HCT116 (cell line): ENCODE results near the gene NCOA1. TPM values are rescaled to one million over a fixed set of nuclear protein-coding genes. Genes with fewer than 3 reads are reported as not detected.

ENCODE experiments used
- ATAC-seq: fragments of 200-7000 bp; cut with Tn5 transposase; 2 replicates; pipeline ENCODE4 v1.9.1; 2020; ENCODE audit warnings: mild to moderate bottlenecking, moderate library complexity
- BruUV-seq: library from RNA; stranded (reverse); fragments of 400-500 nt; replicated peaks from 2 replicates; lab custom pipeline; 2021; lab: Mats Ljungman, UMichigan
- CTCF ChIA-PET: fragments of 300-600 bp; sonication (Branson Sonifier 250); formaldehyde crosslinking; loops from one replicate; lab custom pipeline; 2021; ENCODE audit warnings: antibody characterized with exemption; lab: Charles Lee
- POLR2A ChIA-PET: fragments of 300-600, 350-600 bp; sonication (Branson Sonifier 250); formaldehyde crosslinking; loops from one replicate; lab custom pipeline; 2021; ENCODE audit warnings: antibody characterized with exemption; lab: Charles Lee
- RAD21 ChIA-PET, 2 experiments: fragments of 300-600 bp; sonication (Branson Sonifier 250); formaldehyde crosslinking; loops; one replicate each; lab custom pipeline; 2023; ENCODE audit warnings: low total read pairs in 2 of 2; ENCODE audit not compliant: uncharacterized antibody in 2 of 2, unreplicated experiment in 2 of 2, low non-redundant PET in 1 of 2; lab: Charles Lee
- DNase-seq: peaks from one replicate; pipeline ENCODE4 v3.0.0-alpha.2; 2010; ENCODE audit warnings: low read depth, low spot score
- H2AFZ ChIP-seq: fragments of 200-600 bp; shearing (Covaris generic), sonication (generic); 2 replicates; pipeline ENCODE4 v1.6.1; 2017; ENCODE audit warnings: low read depth, mixed run types, mixed read lengths, antibody characterized with exemption, low read length; ENCODE audit not compliant: poor library complexity, severe bottlenecking
- H3K27ac ChIP-seq: 2 replicates; pipeline ENCODE4 v1.5.1; 2012; ENCODE audit warnings: low read depth, low read length
- H3K27me3 ChIP-seq: fragments of 200-600 bp; sonication (generic); 2 replicates; pipeline ENCODE4 v1.6.1; 2016; ENCODE audit warnings: mixed run types, low read length, mixed read lengths; ENCODE audit not compliant: insufficient read depth
- H3K36me3 ChIP-seq, 2 experiments: fragments of 200-500 bp in 1 of 2; fragments of 200-600 bp in 1 of 2; sonication (Bioruptor generic) in 1 of 2; sonication (generic) in 1 of 2; 2 replicates each; pipeline versions ENCODE4 v1.5.1 to v1.6.1; 2014 to 2016; ENCODE audit warnings: low read length in 2 of 2, inconsistent platforms in 1 of 2, mixed read lengths in 1 of 2, mixed run types in 1 of 2; ENCODE audit not compliant: insufficient read depth in 2 of 2, control insufficient read depth in 1 of 2
- H3K4me1 ChIP-seq, 2 experiments: fragments of 200-600 bp in 1 of 2; sonication (generic) in 1 of 2; 2 replicates each; pipeline versions ENCODE4 v1.5.1 to v1.6.1; 2012 to 2017; ENCODE audit warnings: low read length in 2 of 2, inconsistent platforms in 1 of 2, mild to moderate bottlenecking in 1 of 2, mixed read lengths in 1 of 2, mixed run types in 1 of 2, moderate library complexity in 1 of 2; ENCODE audit not compliant: insufficient read depth in 2 of 2, control insufficient read depth in 1 of 2
- H3K4me2 ChIP-seq: fragments of 200-600 bp; sonication (generic); 2 replicates; pipeline ENCODE4 v1.6.1; 2017; ENCODE audit warnings: mixed run types, low read length, mixed read lengths
- H3K4me3 ChIP-seq, 2 experiments: fragments of 200-600 bp in 1 of 2; sonication (generic) in 1 of 2; replicated peaks in 1 of 2; 2 replicates each; pipeline ENCODE4 v1.5.1; 2011 to 2016; ENCODE audit warnings: low read length in 2 of 2, control low read depth in 1 of 2, low read depth in 1 of 2, mild to moderate bottlenecking in 1 of 2, mixed read lengths in 1 of 2, mixed run types in 1 of 2
- H3K79me2 ChIP-seq: fragments of 200-600 bp; sonication (generic); 2 replicates; pipeline ENCODE4 v1.6.1; 2017; ENCODE audit warnings: mild to moderate bottlenecking, mixed run types, low read length, moderate library complexity, mixed read lengths; ENCODE audit not compliant: insufficient read depth
- H3K9ac ChIP-seq: fragments of 200-600 bp; sonication (generic); 2 replicates; pipeline ENCODE4 v1.6.1; 2016; ENCODE audit warnings: low read length, mixed read lengths
- H3K9me2 ChIP-seq: fragments of 200-600 bp; sonication (generic), shearing (Covaris generic); 2 replicates; pipeline ENCODE4 v1.6.1; 2017; ENCODE audit warnings: mixed run types, mild to moderate bottlenecking, moderate library complexity; ENCODE audit not compliant: insufficient read depth
- H3K9me3 ChIP-seq, 2 experiments: fragments of 200-500 bp in 1 of 2; fragments of 200-600 bp in 1 of 2; sonication (Bioruptor generic) in 1 of 2; sonication (generic) in 1 of 2; 2 replicates each; pipeline ENCODE4 v1.6.1; 2014 to 2017; ENCODE audit warnings: low read length in 2 of 2, mixed read lengths in 2 of 2, inconsistent platforms in 1 of 2, low read depth in 1 of 2, mild to moderate bottlenecking in 1 of 2, mixed run types in 1 of 2, moderate library complexity in 1 of 2; ENCODE audit not compliant: control insufficient read depth in 1 of 2, insufficient read depth in 1 of 2
- H4K20me1 ChIP-seq: fragments of 200-600 bp; sonication (generic), shearing (Covaris generic); 2 replicates; pipeline ENCODE4 v1.6.1; 2017; ENCODE audit warnings: mixed run types, mild to moderate bottlenecking, moderate library complexity; ENCODE audit not compliant: insufficient read depth
- CEBPB ChIP-seq: IDR thresholded peaks from 2 replicates; pipeline ENCODE4 v1.6.1; 2012; ENCODE audit warnings: low read depth
- EGR1 ChIP-seq: IDR thresholded peaks from 2 replicates; pipeline ENCODE4 v1.6.1; 2012; ENCODE audit warnings: low read depth
- ELF1 ChIP-seq: IDR thresholded peaks from 2 replicates; pipeline ENCODE4 v1.6.1; 2012; ENCODE audit warnings: low read depth, borderline replicate concordance
- EZH2 ChIP-seq: fragments of 200-600 bp; sonication (generic); IDR thresholded peaks from 2 replicates; pipeline ENCODE4 v1.6.1; 2017; ENCODE audit warnings: antibody characterized with exemption, mixed run types
- EZH2phosphoT487 ChIP-seq: fragments of 200-600 bp; IDR thresholded peaks from 2 replicates; pipeline ENCODE4 v1.6.1; 2018; ENCODE audit warnings: antibody characterized with exemption, borderline replicate concordance
- POLR2A ChIP-seq: IDR thresholded peaks from 2 replicates; pipeline ENCODE4 v1.7.0; 2011; ENCODE audit warnings: borderline replicate concordance; ENCODE audit not compliant: insufficient read depth, insufficient read length; ENCODE audit errors: extremely low read depth
- POLR2AphosphoS5 ChIP-seq: IDR thresholded peaks from 2 replicates; pipeline ENCODE4 v1.6.1; 2011; ENCODE audit warnings: mild to moderate bottlenecking, low read depth, low read length, moderate library complexity
- SIN3A ChIP-seq: IDR thresholded peaks from 2 replicates; pipeline ENCODE4 v1.6.1; 2012; ENCODE audit warnings: low read depth
- SP1 ChIP-seq: IDR thresholded peaks from 2 replicates; pipeline ENCODE4 v1.6.1; 2012; ENCODE audit warnings: low read depth
- SRF ChIP-seq: IDR thresholded peaks from 2 replicates; pipeline ENCODE4 v1.6.1; 2012; ENCODE audit warnings: low read depth
- YY1 ChIP-seq: IDR thresholded peaks from 2 replicates; pipeline ENCODE4 v1.6.1; 2011; ENCODE audit warnings: low read length, low read depth, moderate library complexity, mild to moderate bottlenecking; ENCODE audit not compliant: insufficient replicate concordance; ENCODE audit errors: extremely low read depth
- ZFX ChIP-seq: fragments of 450-650 bp; IDR thresholded peaks from 2 replicates; pipeline ENCODE4 v1.6.1; 2017
- ZNF274 ChIP-seq: fragments of 200-500 bp; sonication (Bioruptor generic); IDR thresholded peaks from 2 replicates; pipeline ENCODE4 v1.6.1; 2014; ENCODE audit warnings: mild to moderate bottlenecking, low read depth, low read length, inconsistent platforms
- intact Hi-C: fragments of 100-400 bp; cut with micrococcal nuclease; formaldehyde crosslinking; loops from 2 replicates; pipeline ENCODE4 v1.10.0; 2022
- total RNA-seq: library from RNA; stranded (reverse); gene quantifications from one replicate; pipeline ENCODE4 v1.2.1, GENCODE V29; 2021; ENCODE audit not compliant: unreplicated experiment
- TF ChIP-seq, protein P1 (sequence below), 3 experiments: fragments of 200-600 bp in 1 of 3; sonication (generic) in 1 of 3; IDR thresholded peaks in 2 of 3; conservative IDR thresholded peaks in 1 of 3; 2 replicates each; pipeline ENCODE4 v1.5.1; 2012 to 2017; ENCODE audit warnings: low read depth in 2 of 3, low read length in 2 of 3, antibody characterized with exemption in 1 of 3, borderline replicate concordance in 1 of 3, control low read depth in 1 of 3, mild to moderate bottlenecking in 1 of 3, mixed read lengths in 1 of 3, mixed run types in 1 of 3, moderate library complexity in 1 of 3; ENCODE audit not compliant: insufficient read depth in 1 of 3
- TF ChIP-seq, protein P2 (sequence below): IDR thresholded peaks from 2 replicates; pipeline ENCODE4 v1.6.1; 2012
- TF ChIP-seq, protein P3 (sequence below): IDR thresholded peaks from 2 replicates; pipeline ENCODE4 v1.6.1; 2012; ENCODE audit warnings: low read depth

The NCOA1 gene
- total RNA-seq, 1 experiment from 2014 or later = 10.4 TPM

DNA sequence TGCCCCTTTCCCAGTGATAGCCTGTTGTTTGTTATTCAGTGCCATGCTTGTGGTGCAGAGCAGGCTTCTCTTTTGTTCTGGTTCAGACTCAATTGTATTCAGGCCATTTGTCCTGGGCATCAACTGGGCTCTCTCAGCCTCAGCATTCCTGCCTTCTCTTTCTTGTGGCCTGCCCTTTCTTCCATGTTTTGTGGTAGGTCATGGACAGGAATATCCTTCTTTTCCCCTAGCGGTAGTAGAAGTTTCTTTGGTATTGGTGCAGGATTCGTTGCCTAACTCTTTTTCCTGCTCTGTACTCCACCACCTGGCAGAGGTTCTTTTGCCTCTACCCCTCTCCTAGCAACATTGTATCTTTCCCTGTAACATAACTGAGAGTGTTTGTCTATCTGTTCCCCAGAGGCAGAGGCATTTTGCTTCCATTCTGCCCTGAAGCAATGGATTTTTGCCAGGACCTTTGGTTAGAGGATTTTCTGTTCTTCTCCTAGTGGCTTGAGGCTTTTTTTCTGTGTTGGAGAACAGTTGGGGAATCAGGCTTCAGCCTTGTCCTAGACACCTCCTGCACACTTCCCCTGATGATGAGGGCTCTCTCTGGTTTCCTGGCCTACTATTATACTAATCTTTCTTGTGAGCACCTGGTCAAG is 68.5 kb downstream of the NCOA1 start:
- ChIA-PET POLR2A (no interaction called here), CTCF (no interaction called here), RAD21 (no interaction called here)
- Histone ChIP-seq H3K27me3 (no peaks in the 10 kb centered on the region), H3K4me3 (no peak overlapping the region), H3K27ac (no peak overlapping the region), H3K9ac (no peak overlapping the region), H3K4me1 (no peaks in the 10 kb centered on the region), H4K20me1 (no peaks in the 10 kb centered on the region), H3K36me3 (no peaks in the 10 kb centered on the region), H2AFZ (no peak overlapping the region), H3K79me2 (no peaks in the 10 kb centered on the region), H3K4me2 (no peak overlapping the region), H3K9me2 (no peaks in the 10 kb centered on the region)
- intact Hi-C loops = no loop called here
- no peak for DNase-seq
- no TSS peak for BruUV-seq
- TF ChIP-seq POLR2AphosphoS5 = no peak
- TF ChIP-seq EGR1 = no peak
- no peak for TF ChIP-seq EZH2phosphoT487
- TF ChIP-seq, protein P1, sequence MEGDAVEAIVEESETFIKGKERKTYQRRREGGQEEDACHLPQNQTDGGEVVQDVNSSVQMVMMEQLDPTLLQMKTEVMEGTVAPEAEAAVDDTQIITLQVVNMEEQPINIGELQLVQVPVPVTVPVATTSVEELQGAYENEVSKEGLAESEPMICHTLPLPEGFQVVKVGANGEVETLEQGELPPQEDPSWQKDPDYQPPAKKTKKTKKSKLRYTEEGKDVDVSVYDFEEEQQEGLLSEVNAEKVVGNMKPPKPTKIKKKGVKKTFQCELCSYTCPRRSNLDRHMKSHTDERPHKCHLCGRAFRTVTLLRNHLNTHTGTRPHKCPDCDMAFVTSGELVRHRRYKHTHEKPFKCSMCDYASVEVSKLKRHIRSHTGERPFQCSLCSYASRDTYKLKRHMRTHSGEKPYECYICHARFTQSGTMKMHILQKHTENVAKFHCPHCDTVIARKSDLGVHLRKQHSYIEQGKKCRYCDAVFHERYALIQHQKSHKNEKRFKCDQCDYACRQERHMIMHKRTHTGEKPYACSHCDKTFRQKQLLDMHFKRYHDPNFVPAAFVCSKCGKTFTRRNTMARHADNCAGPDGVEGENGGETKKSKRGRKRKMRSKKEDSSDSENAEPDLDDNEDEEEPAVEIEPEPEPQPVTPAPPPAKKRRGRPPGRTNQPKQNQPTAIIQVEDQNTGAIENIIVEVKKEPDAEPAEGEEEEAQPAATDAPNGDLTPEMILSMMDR (IDR thresholded peaks at IDR 0.05 in 2 of 3, conservative IDR thresholded peaks at IDR 0.05 in 1 of 3; ENCODE audit: borderline replicate concordance in 1 of 3, insufficient read depth in 1 of 3, low read depth in 2 of 3, low read length in 2 of 3) = no peak
- TF ChIP-seq ZNF274 = no peak
- TF ChIP-seq, all 23 proteins: peak for 0
- no peaks in the 10 kb centered on the region for H3K9me3 ChIP-seq
- no peak for ATAC-seq

DNA sequence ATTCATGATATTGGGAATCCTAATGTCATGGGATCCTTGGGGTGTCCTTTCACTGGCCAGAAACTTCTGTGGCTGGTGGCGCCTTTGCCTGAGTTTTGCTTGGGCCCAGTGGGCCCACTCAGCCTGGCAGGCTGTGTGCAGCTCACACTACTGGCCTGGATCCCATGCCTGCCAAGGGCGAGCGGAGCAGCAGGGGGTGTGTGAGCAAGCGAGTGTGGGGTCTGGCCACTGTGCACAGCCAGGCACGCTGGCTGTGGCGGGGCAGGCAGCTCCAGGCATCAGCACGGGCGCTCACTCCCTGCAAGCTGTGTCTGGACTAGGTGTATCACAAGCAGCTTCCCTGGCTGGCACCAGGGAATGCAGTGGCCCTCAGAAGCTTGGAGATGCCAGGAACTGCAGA is 74.5 kb downstream of the NCOA1 start:
- Histone ChIP-seq H3K36me3 (no peaks in the 10 kb centered on the region), H3K27ac (no peak overlapping the region), H3K9me3 (peaks cover 15 to 16% of the 10 kb centered on the region in 2 experiments; a peak in 2 of 4 replicates), H3K27me3 (no peaks in the 10 kb centered on the region), H3K9me2 (no peaks in the 10 kb centered on the region), H3K4me3 (no peak overlapping the region), H2AFZ (no peak overlapping the region), H3K4me1 (no peaks in the 10 kb centered on the region), H3K9ac (no peak overlapping the region), H3K4me2 (no peak overlapping the region), H3K79me2 (no peaks in the 10 kb centered on the region), H4K20me1 (no peaks in the 10 kb centered on the region)
- no peak for ATAC-seq
- ChIA-PET RAD21 (no interaction called here), CTCF (no interaction called here), POLR2A (no interaction called here)
- BruUV-seq = no TSS peak
- TF ChIP-seq ZFX (no peak), SRF (no peak), YY1 (no peak), EZH2 (no peak), ZNF274 (no peak), EGR1 (no peak), POLR2A (no peak), SIN3A (no peak), SP1 (no peak), ELF1 (no peak), CEBPB (no peak)
- TF ChIP-seq, protein P2, sequence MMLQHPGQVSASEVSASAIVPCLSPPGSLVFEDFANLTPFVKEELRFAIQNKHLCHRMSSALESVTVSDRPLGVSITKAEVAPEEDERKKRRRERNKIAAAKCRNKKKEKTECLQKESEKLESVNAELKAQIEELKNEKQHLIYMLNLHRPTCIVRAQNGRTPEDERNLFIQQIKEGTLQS = no peak
- TF ChIP-seq, protein P3, sequence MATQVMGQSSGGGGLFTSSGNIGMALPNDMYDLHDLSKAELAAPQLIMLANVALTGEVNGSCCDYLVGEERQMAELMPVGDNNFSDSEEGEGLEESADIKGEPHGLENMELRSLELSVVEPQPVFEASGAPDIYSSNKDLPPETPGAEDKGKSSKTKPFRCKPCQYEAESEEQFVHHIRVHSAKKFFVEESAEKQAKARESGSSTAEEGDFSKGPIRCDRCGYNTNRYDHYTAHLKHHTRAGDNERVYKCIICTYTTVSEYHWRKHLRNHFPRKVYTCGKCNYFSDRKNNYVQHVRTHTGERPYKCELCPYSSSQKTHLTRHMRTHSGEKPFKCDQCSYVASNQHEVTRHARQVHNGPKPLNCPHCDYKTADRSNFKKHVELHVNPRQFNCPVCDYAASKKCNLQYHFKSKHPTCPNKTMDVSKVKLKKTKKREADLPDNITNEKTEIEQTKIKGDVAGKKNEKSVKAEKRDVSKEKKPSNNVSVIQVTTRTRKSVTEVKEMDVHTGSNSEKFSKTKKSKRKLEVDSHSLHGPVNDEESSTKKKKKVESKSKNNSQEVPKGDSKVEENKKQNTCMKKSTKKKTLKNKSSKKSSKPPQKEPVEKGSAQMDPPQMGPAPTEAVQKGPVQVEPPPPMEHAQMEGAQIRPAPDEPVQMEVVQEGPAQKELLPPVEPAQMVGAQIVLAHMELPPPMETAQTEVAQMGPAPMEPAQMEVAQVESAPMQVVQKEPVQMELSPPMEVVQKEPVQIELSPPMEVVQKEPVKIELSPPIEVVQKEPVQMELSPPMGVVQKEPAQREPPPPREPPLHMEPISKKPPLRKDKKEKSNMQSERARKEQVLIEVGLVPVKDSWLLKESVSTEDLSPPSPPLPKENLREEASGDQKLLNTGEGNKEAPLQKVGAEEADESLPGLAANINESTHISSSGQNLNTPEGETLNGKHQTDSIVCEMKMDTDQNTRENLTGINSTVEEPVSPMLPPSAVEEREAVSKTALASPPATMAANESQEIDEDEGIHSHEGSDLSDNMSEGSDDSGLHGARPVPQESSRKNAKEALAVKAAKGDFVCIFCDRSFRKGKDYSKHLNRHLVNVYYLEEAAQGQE = no peak
- intact Hi-C loops = no loop called here
- no peak for DNase-seq
